Fibroblast of pulmonary artery (primary cell): ENCODE results near the gene TMEM72.
A peak's percentile ranks its signal among the peaks of the same experiment; 100 is the strongest.

ENCODE experiments used
- DNase-seq: peaks from one replicate; pipeline ENCODE4 v3.0.0-alpha.2; 2010; ENCODE audit warnings: low read depth
- H3K4me3 ChIP-seq: replicated peaks from 2 replicates; pipeline ENCODE4 v1.5.1; 2011; ENCODE audit warnings: low read depth, mild to moderate bottlenecking, control low read depth, low read length, moderate library complexity
- TF ChIP-seq, protein P1 (sequence below): IDR thresholded peaks from 2 replicates; pipeline ENCODE4 v1.5.1; 2011; ENCODE audit warnings: mild to moderate bottlenecking, control low read depth, low read length, inconsistent platforms; ENCODE audit errors: missing control alignments

Gene TMEM72

DNA sequence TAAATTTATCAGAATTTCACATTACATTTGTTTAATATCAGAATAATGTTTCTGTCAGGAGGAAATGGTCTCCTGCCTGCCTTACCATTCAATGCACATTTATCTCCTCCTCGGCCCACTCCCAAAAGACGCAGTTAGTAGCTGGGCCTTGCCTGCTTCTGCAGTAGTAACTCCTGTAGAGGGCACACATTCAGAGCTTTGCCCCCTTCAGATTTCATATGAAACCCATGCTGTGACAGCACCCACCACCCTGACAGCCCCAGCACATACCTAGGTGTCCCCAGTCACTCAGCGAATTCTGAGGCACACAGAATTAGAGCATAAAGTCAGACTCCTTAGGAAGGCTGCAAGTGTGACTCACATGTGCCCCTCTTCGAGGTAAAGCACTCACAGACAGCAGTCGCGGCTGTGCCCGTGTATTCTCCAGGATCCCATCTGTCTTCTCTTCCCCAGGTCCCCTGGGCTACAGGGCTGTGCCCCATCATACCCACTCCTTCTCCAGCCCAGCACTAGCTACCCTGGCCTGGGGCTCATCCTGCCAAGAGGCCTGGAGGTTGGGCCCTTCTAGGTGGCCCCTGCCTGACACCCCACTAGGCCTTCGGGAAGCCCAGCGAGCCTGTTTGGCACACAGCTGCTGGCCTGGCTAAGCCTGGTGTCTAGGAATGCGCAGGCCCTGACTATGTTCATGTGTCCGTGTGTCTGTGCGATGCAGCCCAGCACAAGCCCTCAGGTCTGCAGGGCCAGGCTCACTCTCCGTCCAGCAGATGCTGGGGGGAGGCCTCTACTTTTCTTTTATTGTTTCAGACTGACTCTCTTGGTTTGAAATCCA is 72.1 kb downstream of the TMEM72 start:
- TF ChIP-seq, protein P1, sequence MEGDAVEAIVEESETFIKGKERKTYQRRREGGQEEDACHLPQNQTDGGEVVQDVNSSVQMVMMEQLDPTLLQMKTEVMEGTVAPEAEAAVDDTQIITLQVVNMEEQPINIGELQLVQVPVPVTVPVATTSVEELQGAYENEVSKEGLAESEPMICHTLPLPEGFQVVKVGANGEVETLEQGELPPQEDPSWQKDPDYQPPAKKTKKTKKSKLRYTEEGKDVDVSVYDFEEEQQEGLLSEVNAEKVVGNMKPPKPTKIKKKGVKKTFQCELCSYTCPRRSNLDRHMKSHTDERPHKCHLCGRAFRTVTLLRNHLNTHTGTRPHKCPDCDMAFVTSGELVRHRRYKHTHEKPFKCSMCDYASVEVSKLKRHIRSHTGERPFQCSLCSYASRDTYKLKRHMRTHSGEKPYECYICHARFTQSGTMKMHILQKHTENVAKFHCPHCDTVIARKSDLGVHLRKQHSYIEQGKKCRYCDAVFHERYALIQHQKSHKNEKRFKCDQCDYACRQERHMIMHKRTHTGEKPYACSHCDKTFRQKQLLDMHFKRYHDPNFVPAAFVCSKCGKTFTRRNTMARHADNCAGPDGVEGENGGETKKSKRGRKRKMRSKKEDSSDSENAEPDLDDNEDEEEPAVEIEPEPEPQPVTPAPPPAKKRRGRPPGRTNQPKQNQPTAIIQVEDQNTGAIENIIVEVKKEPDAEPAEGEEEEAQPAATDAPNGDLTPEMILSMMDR, result no peak

DNA sequence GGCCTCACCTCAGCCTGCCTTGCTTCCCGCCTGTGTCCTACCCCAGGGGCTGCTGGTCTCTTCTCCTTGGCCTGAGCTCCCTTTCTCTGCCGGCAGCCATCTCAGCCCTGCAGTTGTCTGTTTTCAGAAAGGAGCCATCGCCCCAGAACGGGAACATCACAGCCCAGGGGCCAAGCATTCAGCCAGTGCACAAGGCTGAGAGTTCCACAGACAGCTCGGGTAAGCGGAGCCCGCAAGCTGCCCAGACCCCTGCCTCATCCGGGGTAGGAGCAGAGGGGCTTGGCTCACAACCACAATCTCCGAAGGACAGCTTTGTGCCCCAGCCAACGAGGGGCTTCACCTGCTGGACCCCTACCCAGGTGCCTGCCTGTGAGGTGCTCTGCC is 72.8 kb downstream of the TMEM72 start:
- H3K4me3 ChIP-seq, result no peak overlapping the region
- TF ChIP-seq, protein P1, result no peak

More for the DNA sequence above, 72.1 kb downstream of the TMEM72 start:
- DNase-seq, result no peak
- no peak overlapping the region for H3K4me3 ChIP-seq

DNA sequence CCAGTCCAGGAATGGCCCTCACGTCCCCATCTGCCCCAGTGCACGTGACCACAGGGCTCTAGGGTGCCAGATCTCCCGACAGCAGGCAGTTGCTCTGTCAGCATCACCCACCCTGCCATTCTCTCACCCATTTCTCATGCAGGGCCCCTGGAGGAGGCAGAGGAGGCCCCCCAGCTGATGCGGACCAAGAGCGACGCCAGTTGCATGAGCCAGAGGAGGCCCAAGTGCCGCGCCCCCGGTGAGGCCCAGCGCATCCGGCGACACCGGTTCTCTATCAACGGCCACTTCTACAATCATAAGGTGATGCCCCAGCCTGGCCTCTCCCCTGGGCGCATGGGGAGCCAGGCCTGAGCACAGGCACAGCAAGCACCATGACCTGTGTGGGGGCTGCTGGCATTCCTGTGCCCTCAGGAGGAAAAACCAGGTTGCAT is 73.5 kb downstream of the TMEM72 start:
- TF ChIP-seq, protein P1, result no peak
- DNase-seq, result no peak

More for the DNA sequence above, 72.8 kb downstream of the TMEM72 start:
- DNase-seq, result no peak

DNA sequence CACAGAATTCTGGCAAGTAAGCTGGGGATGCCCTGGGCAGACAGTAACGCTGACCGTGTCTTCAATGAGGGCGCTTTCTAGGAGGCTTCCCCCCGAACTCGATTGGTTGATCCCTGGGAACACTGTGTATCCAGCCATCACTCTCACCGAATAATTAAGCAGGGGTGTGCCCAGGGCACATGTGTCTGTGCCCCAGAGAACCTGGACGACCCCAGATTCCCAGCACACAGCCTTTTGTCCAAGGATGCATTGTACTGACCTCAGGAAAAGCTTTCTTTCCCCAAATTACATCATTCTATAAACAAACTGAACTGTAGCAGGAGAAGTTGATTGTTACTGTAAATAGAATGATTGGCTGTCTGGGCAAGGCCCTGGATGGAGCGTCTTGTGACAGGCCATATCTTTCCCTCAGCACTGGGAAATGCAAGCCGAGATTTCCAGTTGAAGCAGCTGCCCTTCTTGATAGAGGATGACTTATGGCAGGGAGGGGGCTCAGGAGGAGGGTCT is 74.1 kb downstream of the TMEM72 start:
- DNase-seq, result peak; percentile 48
- H3K4me3 ChIP-seq, result no peak overlapping the region
- TF ChIP-seq, protein P1, result no peak

More for the DNA sequence above, 73.5 kb downstream of the TMEM72 start:
- no peak overlapping the region for H3K4me3 ChIP-seq

DNA sequence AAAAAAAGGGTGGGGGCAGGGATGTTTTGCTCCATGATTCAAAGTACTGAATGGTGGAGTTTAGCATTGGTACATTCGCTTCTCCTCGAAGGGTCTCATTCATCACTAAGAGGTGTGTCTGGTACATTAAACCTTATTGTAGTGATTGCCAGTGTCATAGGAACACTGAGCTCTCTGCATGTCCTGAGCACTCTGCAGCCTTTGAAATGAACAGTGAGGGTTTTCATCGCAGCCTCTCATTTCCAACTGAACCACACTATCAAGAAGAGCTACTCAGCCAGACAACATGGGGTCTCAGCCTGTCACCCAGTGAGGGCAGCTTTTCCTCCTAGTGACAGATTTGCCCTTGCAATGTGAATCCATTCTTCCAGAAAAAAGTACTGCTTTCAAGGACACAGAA is 75.0 kb downstream of the TMEM72 start:
- no peak for DNase-seq
- H3K4me3 ChIP-seq, result no peak overlapping the region
- TF ChIP-seq, protein P1, result no peak
